Astrocyte (in vitro differentiated cells and primary cell): ENCODE measurements around the gene TLCD5. TPM values are rescaled to one million over a fixed set of nuclear protein-coding genes. Genes with fewer than 3 reads are reported as not detected.

Experiments
- DNase-seq: peaks from one replicate; pipeline ENCODE4 v3.0.0-alpha.2; 2010; ENCODE audit warnings: low read depth
- FAIRE-seq: peaks from 2 replicates; lab custom pipeline; 2011; peaks lifted over from hg19 to GRCh38; lab: Jason Lieb, UNC
- H2AFZ ChIP-seq: 2 replicates; pipeline ENCODE4 v1.6.0; 2012; ENCODE audit warnings: low read depth, low read length, inconsistent platforms
- H3K27ac ChIP-seq: 2 replicates; pipeline ENCODE4 v1.5.1; 2011; ENCODE audit warnings: low read depth, low read length, inconsistent platforms
- H3K27me3 ChIP-seq: 2 replicates; pipeline ENCODE4 v1.6.0; 2011; ENCODE audit warnings: low read length, inconsistent platforms; ENCODE audit not compliant: insufficient read depth
- H3K36me3 ChIP-seq: 2 replicates; pipeline ENCODE4 v1.5.1; 2011; ENCODE audit warnings: low read length, inconsistent platforms; ENCODE audit not compliant: insufficient read depth
- H3K4me1 ChIP-seq: 2 replicates; pipeline ENCODE4 v1.5.1; 2011; ENCODE audit warnings: low read length, inconsistent platforms; ENCODE audit not compliant: insufficient read depth
- H3K4me2 ChIP-seq: 2 replicates; pipeline ENCODE4 v1.6.0; 2012; ENCODE audit warnings: low read length, inconsistent platforms
- H3K4me3 ChIP-seq: 2 replicates; pipeline ENCODE4 v1.5.1; 2011; ENCODE audit warnings: low read depth, mild to moderate bottlenecking, low read length, inconsistent platforms; ENCODE audit not compliant: insufficient read depth
- H3K79me2 ChIP-seq: 2 replicates; pipeline ENCODE4 v1.6.0; 2012; ENCODE audit warnings: mild to moderate bottlenecking, low read length, inconsistent platforms; ENCODE audit not compliant: insufficient read depth
- H3K9ac ChIP-seq: 2 replicates; pipeline ENCODE4 v1.6.0; 2012; ENCODE audit warnings: mild to moderate bottlenecking, low read length, inconsistent platforms
- H3K9me3 ChIP-seq: 2 replicates; pipeline ENCODE4 v1.5.1; 2012; ENCODE audit warnings: low read depth, mild to moderate bottlenecking, low read length, inconsistent platforms; ENCODE audit not compliant: insufficient read depth
- H4K20me1 ChIP-seq: 2 replicates; pipeline ENCODE4 v1.6.0; 2012; ENCODE audit warnings: low read length, inconsistent platforms; ENCODE audit not compliant: insufficient read depth
- H3K27ac Mint-ChIP-seq: one replicate; pipeline ENCODE4 v1.8.0; 2021; ENCODE audit warnings: mild to moderate bottlenecking, mixed read lengths; ENCODE audit not compliant: unreplicated experiment
- H3K27me3 Mint-ChIP-seq: one replicate; pipeline ENCODE4 v1.8.0; 2021; ENCODE audit warnings: low read depth, mixed read lengths; ENCODE audit not compliant: unreplicated experiment
- H3K36me3 Mint-ChIP-seq: one replicate; pipeline ENCODE4 v1.8.0; 2021; ENCODE audit warnings: low read depth, mixed read lengths; ENCODE audit not compliant: unreplicated experiment
- H3K4me1 Mint-ChIP-seq: one replicate; pipeline ENCODE4 v1.8.0; 2021; ENCODE audit warnings: low read depth, mixed read lengths; ENCODE audit not compliant: unreplicated experiment
- H3K4me3 Mint-ChIP-seq: one replicate; pipeline ENCODE4 v1.8.0; 2021; ENCODE audit warnings: mild to moderate bottlenecking, moderate library complexity, mixed read lengths; ENCODE audit not compliant: unreplicated experiment
- H3K9me3 Mint-ChIP-seq: one replicate; pipeline ENCODE4 v1.8.0; 2021; ENCODE audit warnings: mild to moderate bottlenecking, mixed read lengths; ENCODE audit not compliant: unreplicated experiment
- EZH2 ChIP-seq: IDR thresholded peaks from 2 replicates; pipeline ENCODE4 v1.6.1; 2012; ENCODE audit warnings: mild to moderate bottlenecking, low read length, inconsistent platforms; ENCODE audit not compliant: insufficient read depth
- total RNA-seq: library from RNA; stranded (reverse); gene quantifications from 2 replicates; pipeline ENCODE4 v1.2.1, GENCODE V29; 2021
- TF ChIP-seq, protein P1 (sequence below): IDR thresholded peaks from 2 replicates; pipeline ENCODE4 v1.5.1; 2011; ENCODE audit warnings: low read depth, mild to moderate bottlenecking, inconsistent platforms, low read length, moderate library complexity; ENCODE audit not compliant: insufficient read depth

Gene TLCD5
- total RNA-seq, 1 donor from 2014 or later: 9.5 TPM

DNA sequence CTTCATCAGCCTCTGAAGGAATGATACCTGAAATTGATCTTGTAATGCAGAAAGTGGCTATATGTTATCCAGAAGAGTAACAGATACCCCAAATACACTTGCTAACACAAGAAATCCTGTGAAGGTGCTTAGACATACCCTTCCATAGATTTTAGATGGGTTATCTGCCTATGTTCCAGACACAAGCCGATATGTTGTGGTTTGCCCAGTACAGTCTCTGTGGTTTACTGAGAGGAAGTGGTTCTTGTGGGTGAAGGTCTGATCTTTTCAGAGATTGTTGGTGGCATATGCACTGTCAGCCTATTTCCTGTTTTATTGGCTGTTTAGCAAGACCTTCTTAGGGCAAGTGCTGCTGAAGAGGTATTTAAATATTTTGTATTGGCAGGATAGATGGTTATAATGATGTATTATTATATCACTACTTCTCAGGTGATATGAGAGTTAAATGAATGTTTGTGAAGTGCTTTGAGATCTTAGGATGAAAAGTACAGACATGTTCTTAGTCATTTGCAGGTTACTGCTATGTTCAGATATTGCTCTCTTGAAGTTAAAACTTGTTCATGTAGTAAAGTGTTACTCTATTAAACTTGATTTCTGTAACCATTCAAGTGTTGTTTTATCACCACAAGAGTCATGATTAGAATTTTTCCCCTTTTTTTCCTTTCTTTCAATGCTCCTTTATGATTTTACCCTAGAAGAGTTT is 19.4 kb downstream of the TLCD5 start:
- H3K27ac Mint-ChIP-seq: peak overlapping the region; percentile 21
- no peaks in the 10 kb centered on the region for H3K27me3 ChIP-seq
- H3K27me3 Mint-ChIP-seq: no peaks in the 10 kb centered on the region
- no peak for TF ChIP-seq EZH2
- TF ChIP-seq, protein P1, sequence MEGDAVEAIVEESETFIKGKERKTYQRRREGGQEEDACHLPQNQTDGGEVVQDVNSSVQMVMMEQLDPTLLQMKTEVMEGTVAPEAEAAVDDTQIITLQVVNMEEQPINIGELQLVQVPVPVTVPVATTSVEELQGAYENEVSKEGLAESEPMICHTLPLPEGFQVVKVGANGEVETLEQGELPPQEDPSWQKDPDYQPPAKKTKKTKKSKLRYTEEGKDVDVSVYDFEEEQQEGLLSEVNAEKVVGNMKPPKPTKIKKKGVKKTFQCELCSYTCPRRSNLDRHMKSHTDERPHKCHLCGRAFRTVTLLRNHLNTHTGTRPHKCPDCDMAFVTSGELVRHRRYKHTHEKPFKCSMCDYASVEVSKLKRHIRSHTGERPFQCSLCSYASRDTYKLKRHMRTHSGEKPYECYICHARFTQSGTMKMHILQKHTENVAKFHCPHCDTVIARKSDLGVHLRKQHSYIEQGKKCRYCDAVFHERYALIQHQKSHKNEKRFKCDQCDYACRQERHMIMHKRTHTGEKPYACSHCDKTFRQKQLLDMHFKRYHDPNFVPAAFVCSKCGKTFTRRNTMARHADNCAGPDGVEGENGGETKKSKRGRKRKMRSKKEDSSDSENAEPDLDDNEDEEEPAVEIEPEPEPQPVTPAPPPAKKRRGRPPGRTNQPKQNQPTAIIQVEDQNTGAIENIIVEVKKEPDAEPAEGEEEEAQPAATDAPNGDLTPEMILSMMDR: no peak
- no peak overlapping the region for H2AFZ ChIP-seq
- no peaks in the 10 kb centered on the region for H3K9me3 ChIP-seq
- DNase-seq: peak; percentile 65
- no peak overlapping the region for H3K4me3 ChIP-seq
- no peak overlapping the region for H3K9ac ChIP-seq
- no peaks in the 10 kb centered on the region for H3K9me3 Mint-ChIP-seq
- peaks cover 25% of the 10 kb centered on the region for H3K4me1 ChIP-seq
- peak overlapping the region; percentile 64 for H3K4me2 ChIP-seq
- H3K4me3 Mint-ChIP-seq: peak overlapping the region; percentile 34
- peak; percentile 87 for FAIRE-seq
- H4K20me1 ChIP-seq: peaks cover 95% of the 10 kb centered on the region
- H3K4me1 Mint-ChIP-seq: peaks cover 51% of the 10 kb centered on the region
- no peaks in the 10 kb centered on the region for H3K36me3 Mint-ChIP-seq
- H3K27ac ChIP-seq: no peak overlapping the region
- H3K79me2 ChIP-seq: peaks cover 100% of the 10 kb centered on the region
- no peaks in the 10 kb centered on the region for H3K36me3 ChIP-seq

DNA sequence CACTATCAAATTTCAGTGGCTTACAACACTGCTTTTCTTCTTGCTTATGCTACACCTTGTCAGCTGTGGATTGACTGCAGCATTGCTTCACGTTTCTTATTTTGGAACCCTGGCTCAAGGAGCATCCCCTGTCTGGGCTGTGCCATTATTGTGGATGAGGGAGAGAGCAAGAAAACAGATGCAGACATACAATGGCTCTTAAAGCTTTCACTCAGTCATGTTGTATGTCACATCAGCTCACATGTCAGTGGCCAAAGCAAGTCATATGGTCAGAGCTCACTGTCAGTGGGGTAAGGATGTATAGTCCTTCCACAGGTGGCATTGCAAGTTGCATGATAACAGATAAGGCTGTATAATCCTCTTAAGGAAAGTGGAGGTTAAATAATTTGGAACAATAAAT is 21.1 kb downstream of the TLCD5 start:
- H3K4me1 ChIP-seq: peaks cover 15% of the 10 kb centered on the region
- H3K79me2 ChIP-seq: peaks cover 99% of the 10 kb centered on the region
- peaks cover 93% of the 10 kb centered on the region for H4K20me1 ChIP-seq
- Mint-ChIP-seq H3K36me3 (peaks cover 2% of the 10 kb centered on the region), H3K9me3 (no peaks in the 10 kb centered on the region), H3K4me3 (no peak overlapping the region), H3K27ac (no peak overlapping the region), H3K27me3 (no peaks in the 10 kb centered on the region), H3K4me1 (peaks cover 47% of the 10 kb centered on the region)
- H3K9ac ChIP-seq: no peak overlapping the region
- no peak overlapping the region for H3K4me3 ChIP-seq
- no peak overlapping the region for H2AFZ ChIP-seq
- TF ChIP-seq EZH2: no peak
- TF ChIP-seq, protein P1: no peak
- no peak overlapping the region for H3K27ac ChIP-seq
- DNase-seq: no peak
- no peaks in the 10 kb centered on the region for H3K27me3 ChIP-seq
- no peak overlapping the region for H3K4me2 ChIP-seq
- H3K36me3 ChIP-seq: no peaks in the 10 kb centered on the region
- no peak for FAIRE-seq
- no peaks in the 10 kb centered on the region for H3K9me3 ChIP-seq

DNA sequence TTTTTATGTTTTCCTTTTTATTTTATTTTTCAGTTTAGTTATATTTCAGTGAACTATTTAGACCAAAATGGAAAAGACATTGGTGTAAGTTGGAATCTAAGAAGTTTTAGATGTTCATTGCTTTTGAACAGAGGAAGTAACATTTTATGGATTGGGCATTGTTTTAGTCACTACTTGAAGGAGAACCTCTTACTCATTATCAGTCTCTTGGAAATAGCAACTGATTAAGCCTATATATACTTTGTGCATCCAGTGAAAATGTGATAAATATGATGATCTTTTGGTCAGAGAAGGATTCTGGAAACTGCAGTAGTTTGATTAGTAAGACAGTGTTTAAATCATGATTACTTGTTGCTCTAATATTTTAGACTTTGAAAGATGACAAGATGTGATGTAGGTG is 25.5 kb downstream of the TLCD5 start:
- H3K36me3 ChIP-seq: peaks cover 3% of the 10 kb centered on the region
- DNase-seq: no peak
- H3K4me1 Mint-ChIP-seq: peaks cover 33% of the 10 kb centered on the region
- TF ChIP-seq, protein P1: no peak
- no peak for TF ChIP-seq EZH2
- H3K27me3 Mint-ChIP-seq: no peaks in the 10 kb centered on the region
- H3K9me3 ChIP-seq: no peaks in the 10 kb centered on the region
- peaks cover 91% of the 10 kb centered on the region for H4K20me1 ChIP-seq
- H3K4me3 ChIP-seq: no peak overlapping the region
- H3K4me2 ChIP-seq: no peak overlapping the region
- H2AFZ ChIP-seq: no peak overlapping the region
- H3K36me3 Mint-ChIP-seq: peaks cover 13% of the 10 kb centered on the region
- no peak overlapping the region for H3K9ac ChIP-seq
- no peaks in the 10 kb centered on the region for H3K4me1 ChIP-seq
- H3K27me3 ChIP-seq: no peaks in the 10 kb centered on the region
- no peak overlapping the region for H3K27ac ChIP-seq
- H3K4me3 Mint-ChIP-seq: no peak overlapping the region
- peaks cover 2% of the 10 kb centered on the region for H3K9me3 Mint-ChIP-seq
- no peak overlapping the region for H3K27ac Mint-ChIP-seq
- no peak for FAIRE-seq
- peaks cover 98% of the 10 kb centered on the region for H3K79me2 ChIP-seq
